Uterus (tissue), 2 donors: Measurements from ENCODE around the gene BTC.

Experiments
- CTCF ChIP-seq, 4 experiments: fragments of 200-600 bp in 2 of 4; fragments of 450-650 bp in 2 of 4; sonication (generic) in 2 of 4; IDR thresholded peaks; one replicate each; pipeline ENCODE4 v1.5.1; 2016 to 2019; ENCODE audit warnings: antibody characterized with exemption in 4 of 4, mild to moderate bottlenecking in 2 of 4, moderate library complexity in 1 of 4
- POLR2A ChIP-seq, 2 donors: fragments of 450-650 bp; IDR thresholded peaks; one replicate each; pipeline ENCODE4 v1.6.1; 2016; ENCODE audit warnings: antibody characterized with exemption in 2 of 2, mild to moderate bottlenecking in 1 of 2, moderate library complexity in 1 of 2

GRCh38 chr4:74754218-74754617, 40.1 kb downstream of the BTC start:
- TF ChIP-seq CTCF (IDR thresholded peaks at IDR 0.05) (no peak), POLR2A (IDR thresholded peaks at IDR 0.05) (no peak)
